GM21786 (cell line): ENCODE measurements around the gene DSEL.

Experiments
- ATAC-seq: cut with Tn5 transposase; IDR thresholded peaks from one replicate; pipeline ENCODE4 v1.9.1; 2021; ENCODE audit not compliant: unreplicated experiment

The DSEL gene

GRCh38 chr18:67516539-67517443 lies at the start of gene DSEL:
Gene DSEL (minus strand): TSS chr18:67516720. CDS start chr18:67514608, 2,112 bp downstream.
- peak; percentile 89 for ATAC-seq

GRCh38 chr18:67553437-67553836 lies 36.9 kb upstream of the DSEL start:
- ATAC-seq: no peak

- no peak for ATAC-seq
These were observed 34.5 kb upstream of the DSEL start for GRCh38 chr18:67550872-67551520.

GRCh38 chr18:67549946-67550345 lies 33.4 kb upstream of the DSEL start:
- no peak for ATAC-seq

- no peak for ATAC-seq
These were observed 29.2 kb upstream of the DSEL start for GRCh38 chr18:67545681-67546080.

DNA sequence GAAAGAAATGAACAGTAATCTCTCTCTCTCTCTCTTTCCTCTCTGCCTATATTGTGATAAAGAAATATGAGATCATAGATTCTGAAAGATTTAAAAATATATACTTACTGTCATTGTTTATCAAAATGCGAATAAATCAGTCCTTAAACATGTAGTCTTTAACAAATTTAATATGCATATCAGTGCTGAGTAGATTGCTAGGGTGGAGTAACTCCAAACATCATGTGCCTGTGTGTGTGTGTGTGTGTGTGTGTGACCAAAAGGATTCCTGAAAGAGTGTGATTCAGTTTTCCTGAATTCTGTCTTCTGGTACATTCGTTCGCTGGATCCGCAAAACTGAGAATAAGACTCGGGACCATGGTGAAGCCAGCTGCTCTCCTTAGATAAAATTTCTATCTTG lies 24.0 kb upstream of the DSEL start:
- ATAC-seq: no peak

GRCh38 chr18:67531929-67532328 lies 15.4 kb upstream of the DSEL start:
- no peak for ATAC-seq

DNA sequence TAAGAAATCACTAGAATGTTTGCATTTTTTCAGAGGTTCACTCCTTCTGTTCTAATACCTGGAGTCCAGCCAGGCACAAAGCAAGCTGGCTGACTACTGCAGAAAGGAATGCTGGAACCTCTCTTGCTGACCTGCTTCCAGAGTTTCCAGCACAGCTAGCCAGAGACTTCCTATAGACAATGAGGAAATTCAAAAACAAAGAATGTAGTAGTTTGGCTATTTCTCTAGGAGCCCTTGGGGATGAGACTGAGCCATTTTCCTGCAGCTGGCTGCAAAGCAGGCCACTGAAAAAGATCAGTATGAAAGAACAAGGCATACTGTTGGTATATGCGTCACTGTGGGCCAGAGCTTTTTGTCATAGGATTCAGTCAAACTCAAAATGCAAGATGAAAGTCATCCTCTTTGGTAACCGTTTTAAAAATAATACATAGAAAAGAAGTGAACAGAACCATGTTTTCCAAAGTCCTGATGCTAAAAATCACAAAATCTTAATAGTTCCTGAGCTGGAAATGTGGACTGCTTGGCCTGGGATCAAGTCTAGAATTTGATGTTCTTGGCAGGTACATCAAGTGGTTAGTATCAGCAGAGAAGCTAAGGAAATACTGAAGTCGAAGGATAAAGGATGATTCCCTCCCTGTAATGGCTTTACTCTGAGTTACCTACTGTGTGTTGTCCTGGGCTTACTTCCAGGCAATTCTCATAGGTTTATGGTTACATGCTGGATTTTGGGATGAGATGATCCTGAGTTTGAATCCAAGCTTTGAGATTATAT lies 9.0 kb upstream of the DSEL start:
- no peak for ATAC-seq

- ATAC-seq: no peak
These were observed 3.9 kb upstream of the DSEL start for GRCh38 chr18:67520351-67520921.

DNA sequence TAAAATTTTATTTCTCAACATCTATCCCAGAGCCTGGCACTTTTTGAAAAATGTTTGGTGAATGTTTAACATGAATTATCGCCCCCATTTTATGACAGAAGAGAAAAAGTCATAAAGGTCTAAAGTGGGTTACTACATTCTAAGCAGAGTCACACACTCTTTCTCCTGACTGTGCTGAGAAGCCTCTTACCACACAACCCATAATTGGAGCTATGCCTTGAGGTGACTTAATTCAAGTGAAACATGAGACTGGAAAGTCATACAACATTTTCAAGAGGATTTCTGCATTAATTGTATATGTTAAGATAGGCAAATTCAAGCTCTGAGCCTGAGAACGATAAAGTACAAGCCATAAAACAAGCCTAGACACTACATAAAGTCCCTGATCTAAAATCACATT lies 3.1 kb upstream of the DSEL start:
- ATAC-seq: no peak

GRCh38 chr18:67518566-67518965 lies 2.0 kb upstream of the DSEL start:
- ATAC-seq: no peak

DNA sequence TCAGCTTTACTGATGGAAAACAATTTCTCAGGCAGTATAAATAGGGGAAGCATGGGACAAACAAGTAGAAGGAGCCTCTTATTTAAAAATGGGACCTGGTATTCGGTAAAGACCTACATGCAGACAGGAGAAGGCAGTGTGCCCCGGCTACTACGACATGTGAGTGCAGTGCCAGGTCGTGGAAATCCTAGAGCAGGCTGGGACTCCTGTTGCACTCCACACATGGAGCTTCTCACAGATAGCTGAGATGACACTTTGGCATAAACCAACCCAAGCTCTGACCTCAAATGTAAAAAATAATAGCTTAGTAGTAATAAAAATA lies 885 bp upstream of the DSEL start:
- ATAC-seq: no peak

DNA sequence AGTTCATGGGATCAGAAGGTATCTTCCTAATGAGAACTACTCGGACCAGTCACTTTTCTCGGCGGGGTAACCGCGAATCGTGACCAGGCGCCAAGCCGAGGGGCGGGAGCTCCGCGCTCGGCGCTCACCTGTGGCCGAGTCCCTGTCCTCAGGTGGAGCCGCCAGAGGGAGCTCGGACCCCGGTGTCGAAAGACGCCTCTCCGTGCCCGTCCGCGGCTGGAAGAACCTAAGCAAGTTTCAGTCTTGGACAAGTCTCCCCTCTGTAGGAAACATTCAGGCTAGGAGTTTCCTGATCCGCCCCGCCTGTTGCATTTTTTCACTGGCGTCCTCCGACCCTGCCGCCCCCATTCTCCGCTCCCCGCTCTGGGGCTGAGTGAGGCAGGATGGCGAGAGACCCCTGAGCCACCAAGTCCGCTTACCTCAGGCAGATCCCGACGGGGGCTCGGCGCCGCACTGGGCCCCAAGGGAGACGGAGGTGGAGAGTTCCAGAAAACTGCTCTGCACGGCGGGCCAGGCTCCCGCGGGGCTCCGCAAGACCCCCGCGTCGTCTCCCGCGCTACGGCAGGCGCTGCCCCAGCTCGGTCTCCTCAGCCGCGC lies 480 bp downstream of the DSEL start:
- peak; percentile 30 for ATAC-seq

- ATAC-seq: no peak
These were observed 1.5 kb downstream of the DSEL start for GRCh38 chr18:67514901-67515540.

- no peak for ATAC-seq
These were observed 2.1 kb downstream of the DSEL start for GRCh38 chr18:67514465-67514864.

DNA sequence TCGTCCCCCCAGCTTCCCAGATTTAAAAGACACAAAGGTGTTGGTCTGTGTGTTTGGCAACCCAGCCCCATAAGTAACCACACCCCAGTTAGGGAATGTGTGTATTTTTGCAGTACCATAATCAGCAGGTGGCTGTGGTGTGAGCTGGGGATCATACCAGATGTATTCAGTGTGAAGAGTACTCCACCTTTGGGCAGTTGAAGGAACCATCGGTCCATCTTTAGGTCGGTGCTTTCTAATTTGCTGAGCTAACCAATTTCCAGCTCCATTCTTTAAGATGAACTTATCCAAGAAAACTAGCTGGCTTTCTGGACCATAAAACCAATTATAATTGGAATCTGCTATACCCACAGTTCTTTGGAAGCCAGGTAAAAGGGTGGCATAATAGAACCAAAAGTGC lies 3.2 kb downstream of the DSEL start:
- no peak for ATAC-seq

DNA sequence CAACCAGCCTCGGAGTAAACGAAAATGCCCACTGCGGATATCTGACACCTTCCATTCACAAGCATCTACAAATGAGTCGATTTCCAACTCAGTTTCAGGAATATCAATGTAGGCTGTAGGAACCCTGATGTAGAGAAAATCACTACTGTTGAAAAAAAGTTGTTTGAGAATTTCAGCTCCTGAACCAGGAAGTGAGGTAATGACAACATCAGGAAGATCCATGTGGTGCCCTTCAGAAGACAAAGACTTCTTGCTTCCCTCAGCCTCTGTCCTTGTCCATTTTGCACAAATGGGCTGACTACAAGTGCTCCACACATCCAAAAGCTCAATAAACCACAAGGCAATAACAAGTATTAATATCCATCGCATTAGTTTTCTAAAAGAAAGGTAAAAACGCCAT lies 4.7 kb downstream of the DSEL start:
- ATAC-seq: no peak

GRCh38 chr18:67510831-67511230 lies 5.7 kb downstream of the DSEL start:
- ATAC-seq: no peak

DNA sequence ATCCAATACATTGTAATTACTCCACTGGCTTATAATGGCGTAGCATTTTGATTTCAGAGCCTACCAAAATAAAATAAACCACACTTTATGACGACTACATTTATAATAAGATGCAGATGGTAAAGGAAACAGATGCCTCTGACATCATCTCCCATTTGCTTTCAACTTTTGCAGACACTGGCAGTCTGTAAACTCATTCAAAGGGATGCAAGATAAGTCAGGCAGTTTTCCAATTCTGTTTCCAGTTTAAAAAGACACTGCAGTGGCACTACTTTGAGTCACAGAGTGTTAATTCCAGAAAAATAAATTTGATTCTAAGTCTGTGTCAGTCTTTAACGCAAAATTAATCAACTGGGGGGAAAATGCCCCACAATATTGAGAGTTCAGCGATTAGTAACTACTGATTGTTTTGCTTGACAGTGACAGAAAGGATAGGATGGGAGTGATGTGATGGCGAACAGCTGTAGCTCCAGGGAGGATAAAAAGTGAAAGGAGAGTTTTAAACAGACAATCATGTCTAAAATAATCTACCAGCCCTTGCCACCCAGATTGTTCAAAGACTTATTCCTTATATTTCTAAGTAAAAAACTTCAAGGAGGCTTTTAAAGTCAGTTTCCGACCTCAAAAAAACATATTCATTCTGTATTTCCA lies 6.7 kb downstream of the DSEL start:
- no peak for ATAC-seq

GRCh38 chr18:67508146-67508545 lies 8.4 kb downstream of the DSEL start:
- ATAC-seq: no peak
